Spinal cord (tissue), 10 donors: ENCODE results near the gene ZNF454. TPM values are rescaled to one million over a fixed set of nuclear protein-coding genes. Genes with fewer than 3 reads are reported as not detected.

Experiments used
- DNase-seq, 6 donors: peaks; one replicate each; pipeline versions ENCODE4 v3.0.0 to v3.0.0-alpha.2; 2013 to 2015; ENCODE audit warnings: low spot score in 6 of 6, low read depth in 4 of 6
- H3K27ac ChIP-seq: one replicate; pipeline ENCODE4 v1.5.1; 2013; ENCODE audit warnings: low read depth, low read length, control low read depth
- H3K27me3 ChIP-seq: one replicate; pipeline ENCODE4 v1.6.1; 2013; ENCODE audit warnings: low read length; ENCODE audit not compliant: control insufficient read depth, insufficient read depth
- H3K36me3 ChIP-seq: one replicate; pipeline ENCODE4 v1.6.1; 2013; ENCODE audit warnings: low read length; ENCODE audit not compliant: control insufficient read depth, insufficient read depth
- H3K4me1 ChIP-seq: one replicate; pipeline ENCODE4 v1.6.1; 2013; ENCODE audit warnings: low read length; ENCODE audit not compliant: control insufficient read depth, insufficient read depth
- H3K4me3 ChIP-seq: one replicate; pipeline ENCODE4 v1.5.1; 2013; ENCODE audit warnings: low read depth, low read length, control low read depth
- H3K9me3 ChIP-seq: one replicate; pipeline ENCODE4 v1.6.1; 2013; ENCODE audit warnings: low read length; ENCODE audit not compliant: control insufficient read depth, insufficient read depth
- whole genome bisulfite sequencing: methylation state at CpG from one replicate; pipeline ENCODE4 v1.1.5; 2013; ENCODE audit warnings: missing lambda C conversion rate; ENCODE audit not compliant: insufficient coverage; 5-methylcytosine and 5-hydroxymethylcytosine counted together
- polyA plus RNA-seq, 2 donors: library from polyadenylated mRNA; unstranded; fragments of 120-200 nt; gene quantifications; one replicate each; pipeline ENCODE4 v1.2.1, GENCODE V29; 2013; ENCODE audit not compliant: insufficient read length in 2 of 2
- total RNA-seq, 2 donors: library from RNA; depleted of rRNA in 1 of 2; stranded (reverse); fragments of 120-200 nt in 1 of 2; fragments of >200 nt in 1 of 2; gene quantifications; one replicate each; pipeline versions ENCODE4 v1.2.3 to v1.2.4, GENCODE V29; 2013 to 2014
- donor health status: healthy.

The ZNF454 gene
- total and polyA plus RNA-seq, 4 donors = 5.9 to 10.0 (median 8.4) TPM

GRCh38 chr5:178982941-178983340 is 41.9 kb downstream of the ZNF454 start:
- Histone ChIP-seq H3K4me1 (no peaks in the 10 kb centered on the region), H3K4me3 (no peak overlapping the region), H3K36me3 (peaks cover 31% of the 10 kb centered on the region), H3K9me3 (peaks cover 26% of the 10 kb centered on the region), H3K27me3 (no peaks in the 10 kb centered on the region), H3K27ac (no peak overlapping the region)
- WGBS = 95% methylated on average over 17 of the region's 17 CpGs
- no peak for DNase-seq

GRCh38 chr5:178983728-178984127 is 42.7 kb downstream of the ZNF454 start:
- 85% methylated on average over 9 of the region's 10 CpGs for WGBS
- H3K27me3 ChIP-seq = no peaks in the 10 kb centered on the region

GRCh38 chr5:178984145-178985072 is 43.4 kb downstream of the ZNF454 start:
- Histone ChIP-seq H3K36me3 (peaks cover 31% of the 10 kb centered on the region), H3K4me1 (no peaks in the 10 kb centered on the region), H3K27ac (no peak overlapping the region), H3K9me3 (peaks cover 19% of the 10 kb centered on the region), H3K4me3 (no peak overlapping the region), H3K27me3 (no peaks in the 10 kb centered on the region)
- 94% methylated on average over 37 of the region's 37 CpGs for WGBS
- DNase-seq = no peak

More at GRCh38 chr5:178983728-178984127, 42.7 kb downstream of the ZNF454 start:
- Histone ChIP-seq H3K36me3 (peaks cover 31% of the 10 kb centered on the region), H3K9me3 (peaks cover 25% of the 10 kb centered on the region), H3K4me1 (no peaks in the 10 kb centered on the region), H3K4me3 (no peak overlapping the region), H3K27ac (no peak overlapping the region)
- no peak for DNase-seq

DNA sequence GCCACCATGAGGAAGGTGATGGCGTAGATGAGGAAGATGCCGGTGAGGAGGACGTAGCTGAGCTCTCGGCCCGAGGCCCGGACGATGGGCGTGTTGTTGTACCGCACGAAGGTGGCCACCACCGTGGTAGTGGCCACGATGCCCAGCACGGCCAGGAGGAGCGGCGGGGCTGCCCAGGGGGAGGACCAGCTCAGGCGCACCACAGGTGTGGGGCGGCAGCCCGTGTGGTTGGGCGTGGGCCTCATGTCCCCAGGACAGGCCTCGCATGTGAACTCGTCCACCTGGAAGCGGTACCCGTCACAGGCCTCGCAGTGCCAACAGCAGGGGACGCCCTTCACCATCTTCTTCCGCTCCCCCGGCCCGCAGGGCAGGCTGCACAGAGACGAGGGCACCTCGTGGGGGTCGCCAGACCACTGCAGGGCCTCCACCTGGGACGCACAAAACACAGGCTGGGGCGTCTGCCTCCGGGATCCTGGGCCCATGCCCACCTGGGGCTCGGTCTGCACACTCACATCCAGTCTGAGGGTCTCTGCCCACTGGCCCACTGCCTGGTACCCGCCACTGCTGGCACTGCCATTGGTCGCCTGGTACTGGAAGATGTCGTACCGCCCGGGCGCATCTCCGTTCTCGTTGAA is 45.4 kb downstream of the ZNF454 start:
- 99% methylated on average over 43 of the region's 43 CpGs for WGBS

DNA sequence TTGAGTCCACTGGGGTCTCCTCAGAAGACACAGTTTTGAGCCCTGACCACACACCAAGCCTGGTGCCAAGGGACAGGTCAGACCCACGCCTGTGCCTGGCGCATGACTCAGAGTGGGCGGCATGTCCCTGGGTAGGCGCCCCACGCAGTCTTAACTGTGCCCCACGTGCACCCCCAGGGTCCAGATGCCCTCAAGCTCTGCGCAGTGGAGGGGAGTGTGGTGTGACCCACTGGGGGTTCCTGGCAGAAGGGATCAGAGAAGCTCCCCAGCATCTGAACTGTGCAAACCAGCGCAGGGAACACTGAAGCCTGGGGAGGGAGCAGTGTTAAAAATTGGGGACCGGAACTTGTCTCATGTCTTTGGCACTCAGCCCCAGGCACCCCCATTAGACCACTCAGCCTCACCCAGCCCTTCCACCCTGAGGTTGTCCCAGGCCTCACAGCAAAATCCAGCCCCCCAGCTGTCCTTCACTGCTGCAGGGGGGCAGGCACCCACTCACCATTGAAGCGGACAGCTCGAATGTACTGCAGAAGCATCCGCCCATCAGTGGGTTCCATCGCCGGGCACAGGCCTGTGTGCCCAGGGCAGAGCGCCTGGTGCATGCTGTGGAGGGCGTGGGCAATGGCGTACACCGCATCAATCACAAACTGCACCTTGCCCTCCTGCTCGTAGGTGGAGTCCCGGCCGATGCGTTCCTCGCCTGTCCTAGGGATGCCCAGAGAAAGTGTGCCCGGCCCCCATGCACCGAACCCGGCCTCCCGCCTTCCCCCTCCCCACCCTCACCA is 47.6 kb downstream of the ZNF454 start:
- Histone ChIP-seq H3K9me3 (peaks cover 10% of the 10 kb centered on the region), H3K27me3 (peaks cover 11% of the 10 kb centered on the region), H3K4me1 (no peaks in the 10 kb centered on the region), H3K36me3 (peaks cover 24% of the 10 kb centered on the region), H3K4me3 (no peak overlapping the region), H3K27ac (no peak overlapping the region)
- 89% methylated on average over 25 of the region's 27 CpGs for WGBS
- DNase-seq = no peak

More for the DNA sequence above, 45.4 kb downstream of the ZNF454 start:
- Histone ChIP-seq H3K27me3 (no peaks in the 10 kb centered on the region), H3K4me1 (no peaks in the 10 kb centered on the region), H3K36me3 (peaks cover 33% of the 10 kb centered on the region), H3K27ac (no peak overlapping the region), H3K9me3 (peaks cover 13% of the 10 kb centered on the region), H3K4me3 (no peak overlapping the region)
- DNase-seq = no peak

GRCh38 chr5:178989311-178989710 is 48.3 kb downstream of the ZNF454 start:
- Histone ChIP-seq H3K4me1 (peaks cover 5% of the 10 kb centered on the region), H3K27me3 (peaks cover 17% of the 10 kb centered on the region), H3K9me3 (peaks cover 7% of the 10 kb centered on the region), H3K4me3 (no peak overlapping the region), H3K27ac (no peak overlapping the region), H3K36me3 (peaks cover 24% of the 10 kb centered on the region)
- 91% methylated on average over 7 of the region's 7 CpGs for WGBS
- DNase-seq = no peak

GRCh38 chr5:178990491-178990890 is 49.5 kb downstream of the ZNF454 start:
- no peak overlapping the region for H3K4me3 ChIP-seq
- H3K27me3 ChIP-seq = peaks cover 23% of the 10 kb centered on the region
- H3K4me1 ChIP-seq = peaks cover 11% of the 10 kb centered on the region
- WGBS = 90% methylated on average over 10 of the region's 12 CpGs
- peaks cover 24% of the 10 kb centered on the region for H3K36me3 ChIP-seq
- no peak for DNase-seq
- no peak overlapping the region for H3K27ac ChIP-seq
- H3K9me3 ChIP-seq = peaks cover 3% of the 10 kb centered on the region

DNA sequence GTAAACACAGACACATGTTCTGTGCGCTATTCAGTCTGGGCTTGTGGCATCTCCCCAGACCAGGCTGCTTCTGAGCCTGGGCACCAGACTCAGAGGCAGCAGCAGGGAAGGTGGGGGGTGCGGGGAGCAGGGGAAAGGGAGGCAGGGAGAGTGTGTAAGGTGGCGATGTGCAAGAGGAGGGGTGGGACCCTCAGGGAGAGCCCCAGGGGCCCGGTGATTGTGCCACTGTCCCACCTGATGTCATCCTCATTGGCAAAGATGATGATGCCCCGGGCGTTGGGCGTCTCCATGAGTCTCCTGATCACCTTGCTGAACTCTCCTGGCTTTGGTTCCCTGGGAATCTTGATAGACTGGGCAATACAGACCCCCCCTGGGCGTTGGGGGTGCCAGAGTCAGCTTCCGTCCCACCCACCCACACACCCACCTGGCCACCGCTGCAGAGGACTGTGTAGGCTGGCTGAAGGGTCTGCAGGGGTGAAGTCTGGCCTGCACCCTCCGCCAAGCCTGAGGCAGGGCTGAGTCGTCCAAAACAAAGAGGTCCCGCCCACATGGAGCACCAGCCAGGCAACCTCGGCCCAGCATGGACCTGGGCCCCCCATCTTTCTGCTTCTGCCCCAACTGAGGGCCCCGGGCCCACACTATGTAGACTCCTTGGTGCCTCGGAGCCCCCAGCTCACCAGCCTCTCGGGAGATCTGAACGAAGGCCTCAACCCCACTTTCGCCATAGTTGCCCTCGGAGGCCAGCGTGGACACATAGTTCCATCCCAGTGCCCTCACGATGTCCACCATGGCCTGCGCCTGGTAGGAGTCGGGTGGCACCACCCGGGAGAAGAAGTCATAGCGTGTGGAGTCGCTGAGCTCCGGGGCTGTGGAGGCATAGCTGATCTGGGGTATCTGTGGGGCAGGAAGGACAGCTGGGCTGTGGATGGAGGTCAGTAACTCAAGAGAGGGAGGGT is 50.5 kb downstream of the ZNF454 start:
- Histone ChIP-seq H3K36me3 (peaks cover 18% of the 10 kb centered on the region), H3K4me1 (peaks cover 11% of the 10 kb centered on the region), H3K9me3 (peaks cover 3% of the 10 kb centered on the region), H3K27ac (no peak overlapping the region), H3K4me3 (no peak overlapping the region), H3K27me3 (peaks cover 29% of the 10 kb centered on the region)
- no peak for DNase-seq
- 95% methylated on average over 25 of the region's 28 CpGs for WGBS
